Stimulated activated CD8-positive, alpha-beta memory T cell treated with anti-CD3 and anti-CD28 coated beads, Interleukin-2, amount 100 ng/mL, for 48 hours (primary cell): ENCODE results near the gene IZUMO4.
A peak's percentile ranks its signal among the peaks of the same experiment; 100 is the strongest.

Source experiments
- DNase-seq, 2 donors: peaks; one replicate each; pipeline ENCODE4 v3.0.0-alpha.2; 2020; ENCODE audit warnings: low read depth in 2 of 2

The IZUMO4 gene

DNA sequence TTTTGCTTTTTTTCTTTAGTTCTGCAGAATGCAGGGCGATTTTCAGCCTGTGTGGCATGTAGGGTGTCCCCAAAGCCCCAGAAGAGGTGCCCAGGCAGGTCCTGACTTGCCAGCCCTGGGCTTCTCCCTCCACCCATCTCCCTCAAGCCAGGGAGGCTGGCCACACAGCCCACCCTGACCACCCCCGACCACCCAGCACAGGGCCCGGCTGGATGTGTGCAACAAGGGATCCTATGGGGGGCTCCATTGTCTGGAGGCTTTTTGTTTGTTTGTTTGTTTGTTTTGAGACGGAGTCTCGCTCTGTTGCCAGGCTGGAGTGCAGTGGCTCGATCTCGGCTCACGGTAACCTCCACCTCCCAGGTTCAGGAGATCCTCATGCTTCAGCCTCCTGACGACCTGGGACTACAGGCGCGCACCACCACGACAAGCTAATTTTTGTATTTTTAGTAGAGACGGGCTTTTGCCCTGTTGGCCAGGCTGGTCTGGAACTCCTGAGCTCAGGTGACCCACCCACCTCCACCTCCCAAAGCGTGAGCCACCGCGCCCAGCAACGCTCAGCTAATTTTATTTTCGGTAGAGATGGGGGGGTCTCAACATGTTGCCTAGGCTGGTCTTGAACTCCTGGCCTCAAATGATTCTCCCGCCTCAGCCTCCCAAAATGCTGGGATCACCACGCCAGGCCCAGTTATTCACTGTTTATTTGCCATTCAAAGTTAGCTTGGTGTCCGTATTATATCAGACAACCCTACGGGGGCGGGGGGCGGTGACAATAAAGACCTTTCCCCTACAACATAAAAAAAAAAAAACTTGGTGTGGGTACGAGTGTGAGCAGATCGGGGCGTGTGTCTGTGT, 37.9 kb upstream of the IZUMO4 start:
- no peak for DNase-seq

DNA sequence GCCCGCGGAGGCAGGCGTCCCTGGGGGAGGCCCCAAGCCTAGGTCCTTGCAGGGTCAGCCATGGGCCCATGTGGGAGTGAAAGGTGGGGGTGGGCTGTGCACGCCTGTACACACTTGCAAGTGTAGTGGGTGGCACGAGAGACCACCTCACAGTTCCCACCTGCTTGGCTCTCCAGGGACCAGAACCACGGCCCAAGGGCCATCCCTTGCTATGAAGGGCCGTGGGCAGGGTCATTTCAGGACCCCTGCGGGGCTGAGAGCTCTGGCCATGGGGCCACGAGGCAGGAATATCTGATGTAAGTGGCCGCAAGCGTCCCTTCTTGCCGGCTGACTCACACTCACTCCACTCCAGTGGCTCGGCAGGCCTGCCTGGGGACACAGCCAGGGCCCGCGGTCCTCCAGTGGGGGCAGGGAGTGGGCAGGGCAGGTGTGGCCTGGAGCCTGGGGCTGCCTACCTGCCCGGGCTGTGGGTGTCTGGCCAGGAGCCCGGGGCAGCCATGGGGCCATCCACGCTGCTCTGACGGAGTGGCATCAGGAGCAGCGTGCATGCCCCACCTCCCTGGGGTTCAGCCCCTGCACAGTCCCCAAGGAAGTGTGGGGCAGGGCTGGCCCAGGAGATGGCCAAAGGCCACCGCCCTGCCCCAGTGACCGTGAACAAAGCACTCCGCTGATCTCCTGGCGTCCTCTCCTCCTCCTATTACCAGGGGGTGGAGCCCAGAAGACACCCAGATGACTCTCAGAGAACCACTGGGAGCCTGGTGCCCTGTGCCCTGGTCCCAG, 37.1 kb upstream of the IZUMO4 start:
- DNase-seq = no peak

DNA sequence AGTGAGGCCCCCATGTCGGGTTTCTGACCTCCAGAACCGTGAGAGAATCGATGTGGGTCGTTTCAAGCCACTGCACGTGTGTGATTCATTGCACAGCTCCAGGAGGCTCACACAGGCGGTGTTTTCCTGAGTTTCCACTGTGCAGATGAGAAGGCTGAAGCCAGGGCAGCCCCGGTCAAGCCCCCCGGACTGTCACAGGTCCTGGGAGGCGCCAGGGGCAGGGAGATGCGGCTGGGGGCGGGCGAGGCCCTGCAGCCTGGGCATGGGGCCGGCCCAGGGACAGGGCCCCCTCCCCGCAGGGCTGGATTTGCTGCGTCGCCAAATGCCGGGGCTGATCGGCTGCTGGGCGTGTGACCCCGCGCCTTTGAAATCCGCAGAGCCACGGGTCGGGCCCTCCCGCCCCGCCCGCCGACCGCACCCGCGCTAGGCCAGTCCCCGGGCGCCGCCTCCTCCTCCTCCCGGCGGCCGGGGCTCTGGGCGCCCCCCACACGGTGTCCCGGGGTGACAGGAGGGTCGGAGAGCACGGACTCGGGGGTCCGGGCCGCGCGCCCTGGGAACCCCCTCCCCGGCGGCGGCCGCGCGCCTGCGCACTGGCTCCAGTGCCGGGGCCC, 35.7 kb upstream of the IZUMO4 start:
- DNase-seq = no peak

DNA sequence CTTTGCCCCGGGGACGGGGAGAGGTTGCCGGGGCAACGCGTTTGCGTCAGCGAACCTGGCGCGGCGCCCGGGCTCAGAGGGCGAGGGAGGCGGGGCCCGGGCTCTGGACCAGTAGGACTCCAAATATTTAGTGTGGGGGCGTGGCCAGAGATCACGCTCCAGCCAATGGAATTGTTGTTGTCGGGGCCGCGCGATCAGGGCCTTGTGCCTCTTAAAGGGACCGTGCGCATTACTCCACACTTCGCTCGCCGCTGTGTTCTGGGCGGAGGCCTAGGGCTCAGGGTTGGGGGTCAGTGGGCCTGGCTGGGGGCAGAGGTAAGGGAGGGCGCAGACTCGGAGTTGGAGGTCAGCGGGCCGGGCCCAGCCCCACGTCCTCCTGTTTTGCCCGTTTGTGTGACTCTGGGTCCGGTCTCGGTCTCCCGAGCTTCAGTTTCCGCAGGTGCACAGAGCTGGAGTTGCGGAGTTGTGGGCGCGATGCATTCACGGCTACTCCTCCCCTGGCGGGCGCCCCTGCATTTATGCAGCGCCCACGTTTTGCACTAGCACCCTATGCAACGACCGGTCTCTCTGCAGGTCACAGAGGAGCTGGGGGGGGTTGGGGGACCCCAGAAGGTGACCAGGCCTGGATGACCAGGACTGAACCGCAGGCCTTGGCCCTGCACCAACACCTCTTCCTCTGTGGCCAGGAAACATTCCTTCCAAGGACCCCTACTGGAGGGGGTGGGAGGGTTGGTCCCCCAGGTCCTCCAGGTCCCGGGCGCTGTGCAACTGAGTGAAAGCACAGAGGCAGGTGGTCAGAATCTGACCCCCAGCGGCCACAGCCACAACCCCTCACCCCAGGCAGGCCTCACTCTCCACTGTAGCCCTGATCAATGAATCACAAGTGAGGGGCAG, 35.0 kb upstream of the IZUMO4 start:
- peak; percentile 99 to 100 for DNase-seq

DNA sequence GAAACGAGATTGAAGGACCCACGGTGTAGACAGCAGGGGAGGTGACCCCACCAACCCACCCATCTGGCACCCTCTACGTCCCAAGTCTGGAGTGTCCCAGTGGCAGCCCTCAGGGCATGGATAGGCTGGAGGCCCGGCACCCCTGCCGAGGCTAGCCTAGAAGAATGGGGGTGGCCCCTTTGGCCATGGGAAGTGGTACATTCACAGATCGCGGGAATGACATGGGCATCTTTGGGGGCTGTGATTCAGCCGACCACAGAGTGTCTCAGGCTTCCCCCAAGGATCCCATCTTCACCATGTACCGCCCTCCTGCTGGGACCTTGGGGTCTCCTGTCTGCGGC, 34.4 kb upstream of the IZUMO4 start:
- DNase-seq = no peak

DNA sequence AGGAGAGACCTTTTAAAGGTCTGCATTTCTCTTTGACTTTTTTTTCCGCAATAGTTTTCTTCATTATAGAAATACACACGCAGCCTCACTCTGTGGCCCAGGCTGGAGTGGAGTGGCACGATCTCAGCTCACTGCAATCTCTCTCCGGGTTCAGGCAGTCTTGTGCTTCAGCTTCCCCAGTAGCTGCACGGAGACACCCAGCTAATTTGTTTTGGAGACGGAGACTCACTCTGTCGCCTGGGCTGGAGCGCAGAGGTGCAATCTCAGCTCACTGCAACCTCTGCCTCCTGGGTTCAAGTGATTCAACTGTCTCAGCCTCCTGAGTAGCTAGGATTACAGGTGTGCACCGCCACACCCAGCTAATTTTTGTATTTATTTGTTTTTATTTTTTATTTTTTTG, 33.9 kb upstream of the IZUMO4 start:
- DNase-seq = no peak

DNA sequence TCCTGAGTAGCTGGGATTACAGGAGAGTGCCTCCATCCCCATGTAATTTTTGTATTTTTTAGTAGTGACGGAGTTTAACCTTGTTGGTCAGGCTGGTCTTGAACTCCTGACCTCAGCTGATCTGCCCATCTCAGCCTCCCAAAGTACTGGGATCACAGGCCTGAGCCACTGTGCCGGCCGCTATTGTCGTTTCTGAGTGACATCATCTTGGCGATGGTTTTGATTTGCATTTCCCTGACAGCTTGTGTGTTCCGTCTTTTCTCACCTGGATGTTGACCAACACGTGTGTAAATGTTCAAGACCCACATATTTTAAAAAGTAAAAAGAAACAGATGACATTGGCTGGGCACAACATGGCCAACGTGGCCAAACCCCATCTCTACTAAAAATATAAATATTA, 32.9 kb upstream of the IZUMO4 start:
- no peak for DNase-seq

DNA sequence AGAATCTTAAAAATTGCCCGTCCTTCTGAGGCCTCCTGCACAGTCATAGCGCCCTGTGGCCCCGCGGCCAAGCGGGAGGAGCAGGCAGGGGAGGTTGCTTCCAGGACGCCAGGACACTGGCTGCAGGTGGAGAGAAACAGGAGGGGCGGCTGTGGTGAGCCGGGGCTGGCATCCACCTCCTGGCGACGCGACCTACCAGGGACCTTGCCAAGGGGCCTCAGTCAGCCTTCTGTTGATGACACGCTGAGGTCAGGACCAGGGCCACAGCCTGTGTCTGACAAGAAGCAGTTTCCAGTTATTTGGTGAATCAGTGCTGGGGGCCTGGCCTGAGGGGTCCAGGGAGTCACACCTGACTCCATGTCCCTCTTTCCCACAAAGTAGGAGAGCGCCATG, 32.3 kb upstream of the IZUMO4 start:
- no peak for DNase-seq

DNA sequence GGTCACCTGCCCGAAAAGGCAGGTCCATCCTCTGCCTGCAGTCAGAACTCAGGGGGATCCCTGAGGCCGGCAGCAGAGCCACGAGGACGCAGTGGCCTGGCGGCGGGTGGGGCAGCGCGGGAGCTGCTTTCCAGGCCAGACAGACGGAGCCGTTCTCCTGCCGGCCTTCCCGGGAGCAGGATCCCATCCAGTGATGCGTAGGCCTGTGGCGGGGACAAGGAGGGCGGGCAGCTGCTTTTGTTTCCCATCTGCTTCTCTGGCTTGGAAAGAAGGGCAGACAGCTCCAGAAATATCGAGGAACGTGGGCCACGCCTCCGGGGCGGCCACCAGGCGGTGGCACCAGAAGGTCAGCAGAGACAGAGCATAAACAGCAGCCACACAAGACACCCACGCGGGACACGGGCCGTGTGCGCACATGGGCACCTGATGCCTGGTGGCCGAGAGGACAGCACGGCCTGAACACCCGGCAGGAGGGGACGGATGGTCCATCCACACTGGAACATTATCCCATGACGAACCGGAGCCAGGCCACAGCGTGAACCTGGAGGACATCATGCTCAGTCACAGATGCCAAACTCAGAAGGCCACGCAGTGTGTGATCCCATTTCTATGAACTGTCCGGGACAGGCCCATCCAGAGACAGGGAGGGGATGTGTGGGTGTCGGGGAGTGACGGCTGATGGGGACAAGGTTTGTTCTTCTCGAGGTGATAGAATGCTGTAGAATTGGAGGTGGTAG, 31.8 kb upstream of the IZUMO4 start:
- no peak for DNase-seq

DNA sequence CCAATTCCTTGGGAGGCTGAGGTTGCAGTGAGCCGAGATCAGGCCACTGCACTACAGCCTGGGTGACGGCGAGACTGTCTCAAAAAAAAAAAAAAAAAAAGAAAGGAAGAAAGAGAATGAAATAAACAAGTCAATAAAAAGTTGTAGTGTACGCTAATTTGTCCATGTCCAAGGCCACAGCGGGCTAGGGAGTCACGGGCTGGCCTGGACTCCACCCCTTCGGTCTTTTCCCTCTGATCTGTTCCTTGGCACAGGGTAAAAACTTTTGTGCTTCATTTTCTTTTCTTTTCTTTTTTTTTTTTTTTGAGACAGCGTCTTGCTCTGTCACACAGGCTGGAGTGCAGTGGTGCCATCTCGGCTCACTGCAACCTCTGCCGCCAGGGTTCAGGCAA, 26.3 kb upstream of the IZUMO4 start:
- DNase-seq = no peak

DNA sequence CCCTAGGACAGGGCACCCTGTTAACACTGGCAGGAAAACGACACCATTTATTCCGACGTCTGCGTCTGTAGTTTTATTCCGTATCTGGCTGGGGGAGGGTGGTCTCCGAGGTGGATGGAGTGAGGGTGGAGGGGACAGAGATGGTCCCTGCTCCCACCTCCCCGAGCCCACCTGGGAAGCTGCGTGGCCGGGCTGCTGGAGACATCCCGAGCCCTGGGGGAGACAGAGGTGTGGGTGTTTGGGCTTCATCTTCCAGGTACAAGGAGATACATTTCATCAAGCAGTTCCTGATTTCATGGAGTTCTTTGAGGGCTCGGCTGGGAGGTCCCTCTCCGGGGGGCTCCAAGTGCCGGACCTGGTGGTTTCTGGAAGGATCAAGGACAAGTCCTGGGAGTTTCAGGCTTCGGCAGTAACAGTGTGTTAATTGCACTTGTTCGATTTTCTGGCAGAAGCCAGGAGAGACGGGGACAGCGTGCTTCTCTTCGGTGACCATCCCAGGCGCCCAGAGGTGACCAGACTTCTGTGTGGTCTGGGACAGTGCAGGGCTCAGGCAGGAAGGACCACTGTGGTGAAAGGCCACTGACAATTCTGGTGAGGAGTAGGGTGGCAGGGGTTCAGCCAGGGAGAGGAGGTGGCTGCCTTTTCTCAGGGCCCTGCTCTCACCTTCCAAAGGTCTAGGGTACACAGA, 25.6 kb upstream of the IZUMO4 start:
- DNase-seq = no peak

DNA sequence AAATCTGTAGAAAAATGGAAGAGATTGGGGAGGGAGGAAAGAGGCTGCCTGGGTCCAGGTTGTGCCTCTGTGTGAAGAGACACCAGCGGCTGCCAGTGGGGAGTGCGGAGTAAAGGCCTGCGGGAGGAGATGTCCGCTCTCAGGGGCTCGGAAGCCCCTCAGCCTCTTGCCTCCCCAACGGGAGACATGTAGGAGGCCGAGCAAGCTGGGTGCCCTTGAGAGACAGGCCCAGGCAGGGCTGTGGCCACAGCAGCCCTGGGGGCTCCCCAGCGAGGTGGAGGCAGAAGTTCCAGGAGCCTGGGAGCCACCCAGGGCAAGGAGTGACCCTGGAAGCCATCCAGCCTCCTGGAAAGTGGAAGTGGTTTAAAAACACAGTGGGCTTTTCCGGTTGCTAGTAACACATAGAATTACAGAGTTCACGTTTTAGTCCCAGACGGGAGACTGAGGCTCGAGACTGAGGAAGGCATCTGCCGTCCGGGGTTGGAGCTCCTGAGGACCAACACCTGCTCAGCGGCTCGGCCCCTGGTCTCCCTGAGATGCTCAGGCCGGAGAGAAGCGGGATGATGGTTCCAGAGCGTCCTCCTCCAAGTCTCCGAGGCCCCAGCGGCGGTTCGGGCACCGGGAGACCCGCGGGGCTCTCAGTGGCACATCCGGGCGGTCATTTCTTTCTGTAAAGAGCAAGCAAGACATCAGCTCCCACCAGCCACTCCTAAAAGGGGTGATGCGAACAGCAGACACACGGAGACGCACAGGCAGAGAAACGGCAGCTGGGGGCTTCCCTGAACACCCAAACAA, 23.8 kb upstream of the IZUMO4 start:
- DNase-seq = no peak

DNA sequence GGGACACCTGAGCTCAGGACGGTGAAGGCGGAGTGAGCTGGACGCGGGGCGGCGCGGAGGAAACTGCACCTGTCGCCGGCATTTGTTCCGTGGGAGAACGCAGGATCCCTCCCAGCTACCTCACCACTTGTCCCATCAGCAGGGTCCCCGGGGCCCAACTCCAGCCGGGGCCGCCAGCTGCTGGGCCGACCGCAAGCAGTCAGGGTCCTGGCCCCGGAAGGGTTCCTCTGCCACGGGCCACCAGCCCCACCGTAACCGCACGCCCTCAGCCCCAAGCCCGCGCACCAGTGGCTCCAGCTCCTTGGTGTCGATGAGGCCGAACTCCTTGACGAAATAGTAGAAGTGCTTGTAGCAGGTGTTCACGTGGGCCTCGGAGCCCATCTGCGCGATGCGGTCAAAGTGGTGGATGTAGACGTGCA, 20.2 kb upstream of the IZUMO4 start:
- no peak for DNase-seq

DNA sequence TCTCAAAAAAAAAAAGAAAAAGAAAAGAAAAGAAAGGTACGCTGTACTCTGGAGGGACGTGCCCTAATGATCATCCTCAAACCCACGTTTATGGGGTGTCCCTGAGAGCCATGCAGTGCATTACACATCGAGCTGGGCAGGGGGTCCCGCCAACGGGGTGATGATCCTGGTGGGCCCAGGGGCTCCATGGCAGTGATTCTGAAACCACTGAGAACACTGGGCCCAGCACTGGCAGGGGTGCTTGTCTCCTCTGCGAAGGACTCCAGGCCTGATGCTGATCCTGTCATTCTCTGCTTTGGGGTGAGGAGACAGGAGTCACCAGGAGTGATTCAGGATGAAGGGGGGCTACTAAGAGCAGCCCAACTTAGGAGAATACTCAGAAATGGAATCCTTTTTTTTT, 19.3 kb upstream of the IZUMO4 start:
- no peak for DNase-seq

DNA sequence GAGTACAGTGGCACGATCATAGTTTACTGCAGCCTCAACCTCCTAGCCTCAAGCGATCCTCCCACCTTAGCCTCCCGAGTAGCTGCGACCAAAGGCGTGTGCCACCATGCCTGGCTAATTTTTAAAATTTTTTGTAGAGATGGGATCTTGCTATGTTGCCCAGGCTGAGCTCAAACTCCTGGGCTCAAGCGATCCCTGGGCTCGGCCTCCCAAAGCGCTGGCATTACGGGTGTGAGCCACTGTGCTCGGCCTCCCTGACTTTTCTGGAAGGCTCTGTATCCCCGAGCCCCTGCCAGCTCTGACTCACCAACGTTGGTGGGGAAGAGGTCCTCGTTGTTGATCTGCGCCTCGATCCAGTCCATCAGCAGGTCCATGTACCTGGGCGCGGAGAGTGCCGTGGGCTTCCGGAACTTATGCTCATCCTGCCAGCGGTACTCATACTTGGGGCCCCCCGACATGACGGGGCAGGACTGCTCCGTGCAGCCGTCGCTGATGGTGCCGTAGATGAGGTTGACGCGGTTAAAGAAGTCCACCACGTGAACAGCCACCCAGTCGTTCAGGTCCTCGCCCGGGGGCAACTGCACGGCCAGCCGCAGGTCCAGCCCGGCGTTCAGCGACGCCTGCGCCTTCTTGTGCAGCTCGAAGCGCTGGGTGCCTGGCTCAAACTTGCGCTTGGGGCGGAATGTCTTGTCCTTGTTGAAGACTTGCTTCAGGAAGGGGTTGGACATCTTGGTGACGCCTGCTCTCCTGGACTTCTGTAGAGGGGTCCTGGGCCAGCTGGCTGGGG, 18.7 kb upstream of the IZUMO4 start:
- DNase-seq = no peak

DNA sequence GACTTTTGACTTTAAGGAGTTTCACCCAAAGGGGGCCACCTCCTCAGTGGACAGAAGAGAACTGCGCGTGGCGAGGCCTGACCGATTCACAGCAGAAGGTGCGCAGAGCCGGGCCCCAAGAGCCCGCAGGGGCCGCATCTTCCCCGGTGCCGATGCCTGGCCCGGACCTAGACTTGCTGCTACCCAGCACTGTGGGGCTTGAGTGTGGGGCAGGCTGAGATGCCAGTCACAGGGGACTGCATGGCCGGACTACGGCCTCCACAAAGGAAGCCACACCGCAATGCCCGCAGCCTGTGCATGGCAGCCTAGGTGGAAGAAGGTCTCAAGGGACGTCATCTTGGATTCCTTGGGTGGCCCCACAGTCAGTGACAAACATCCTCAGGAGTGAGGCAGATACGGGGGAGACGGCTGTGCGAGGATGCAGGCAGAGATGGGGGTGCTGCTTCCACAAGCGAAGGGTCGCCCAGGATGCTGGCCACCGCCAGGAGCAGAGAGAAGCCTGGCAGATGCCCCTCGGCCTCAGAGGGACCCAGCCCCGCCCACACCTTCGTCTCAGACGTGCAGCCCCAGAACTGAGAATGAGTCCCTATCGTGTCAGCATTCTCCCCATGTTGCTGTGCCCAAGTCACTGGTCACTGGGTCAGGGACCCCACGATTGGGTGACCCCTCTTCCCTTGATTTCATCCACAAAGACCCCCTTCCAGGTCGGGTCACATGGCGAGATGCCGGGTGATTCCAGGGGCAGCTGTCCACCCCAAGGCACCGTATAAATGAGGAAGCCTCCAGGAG, 17.4 kb upstream of the IZUMO4 start:
- DNase-seq = no peak

DNA sequence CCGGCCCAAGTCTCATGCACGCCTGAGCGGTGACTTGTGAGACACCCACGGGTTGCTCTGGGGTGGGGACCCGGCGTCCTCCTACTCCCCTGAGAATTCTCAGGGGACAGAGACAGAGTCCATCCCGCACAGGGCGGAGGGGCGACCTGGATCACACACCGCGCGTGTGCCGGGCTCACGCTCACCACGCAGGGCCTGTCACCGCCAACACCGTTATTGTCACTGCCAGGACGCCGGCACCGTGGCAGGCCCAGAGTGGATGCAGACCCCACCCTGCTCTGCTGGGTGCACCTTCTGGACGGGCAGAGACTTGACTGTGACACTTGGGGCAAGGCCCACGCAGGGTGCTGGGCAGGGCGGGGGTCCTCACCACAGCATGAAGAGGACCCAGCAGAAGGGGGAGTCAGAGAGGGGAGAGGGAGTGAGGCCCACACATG, 16.8 kb upstream of the IZUMO4 start:
- DNase-seq = no peak

DNA sequence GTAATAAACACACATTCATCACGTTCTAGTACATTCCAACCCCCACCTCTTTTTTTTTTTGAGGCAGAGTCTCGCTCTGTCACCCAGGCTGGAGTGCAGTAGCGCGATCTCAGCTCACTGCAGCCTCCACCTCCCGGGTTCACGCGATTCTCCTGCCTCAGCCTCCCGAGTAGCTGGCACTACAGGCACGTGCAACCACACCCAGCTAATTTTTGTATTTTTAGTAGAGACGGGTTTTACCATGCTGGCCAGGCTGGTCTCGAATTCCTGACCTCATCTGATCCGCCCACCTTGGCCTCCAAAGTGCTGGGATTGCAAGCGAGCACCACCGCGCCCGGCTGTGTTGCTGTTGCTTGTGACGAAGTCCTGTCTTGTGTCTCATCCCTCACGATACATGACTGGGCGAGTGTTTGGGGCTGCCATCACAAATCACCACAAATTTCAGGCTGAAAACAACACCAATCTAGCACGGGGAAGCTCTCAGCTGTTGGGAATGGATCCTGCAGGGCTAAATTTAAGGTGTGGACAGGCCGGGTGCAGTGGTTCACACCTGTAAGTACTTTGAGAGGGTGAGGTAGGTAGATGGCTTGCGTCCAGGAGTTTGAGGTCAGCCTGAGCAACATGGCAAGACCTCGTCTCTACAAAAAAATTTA, 16.3 kb upstream of the IZUMO4 start:
- DNase-seq = no peak
